HL-60 (cell line): Measurements from ENCODE around the gene SLC17A9.

ENCODE experiments used
- DNase-seq, 2 experiments: peaks; one replicate each; pipeline ENCODE4 v3.0.0-alpha.2; 2010 to 2020; ENCODE audit warnings: low read depth in 1 of 2, low spot score in 1 of 2
- H3K27ac ChIP-seq: fragments of 250-450 bp; sonication (Bioruptor Pico); replicated peaks from 2 replicates; pipeline ENCODE4 v1.5.1; 2020; ENCODE audit warnings: mild to moderate bottlenecking, moderate library complexity
- H3K27me3 ChIP-seq: fragments of 250-450 bp; sonication (Bioruptor Pico); 2 replicates; pipeline ENCODE4 v1.5.1; 2021; ENCODE audit warnings: mild to moderate bottlenecking, moderate library complexity; ENCODE audit not compliant: insufficient read depth, poor library complexity, severe bottlenecking
- H3K4me3 ChIP-seq: replicated peaks from 2 replicates; pipeline ENCODE4 v1.5.1; 2011; ENCODE audit warnings: mild to moderate bottlenecking, control low read depth, low read length; ENCODE audit not compliant: insufficient read depth
- CTCF ChIP-seq: IDR thresholded peaks from one replicate; pipeline ENCODE4 v1.5.1; 2011; ENCODE audit warnings: low read length, control low read depth, inconsistent platforms; ENCODE audit not compliant: insufficient read depth
- GABPA ChIP-seq: IDR thresholded peaks from 2 replicates; pipeline ENCODE4 v1.6.1; 2012; ENCODE audit warnings: low read depth
- POLR2AphosphoS5 ChIP-seq: IDR thresholded peaks from 2 replicates; pipeline ENCODE4 v1.6.1; 2012; ENCODE audit warnings: low read depth
- REST ChIP-seq: IDR thresholded peaks from 2 replicates; pipeline ENCODE4 v1.6.1; 2012; ENCODE audit warnings: low read depth; ENCODE audit not compliant: insufficient replicate concordance
- SPI1 ChIP-seq: IDR thresholded peaks from 2 replicates; pipeline ENCODE4 v1.6.1; 2012; ENCODE audit warnings: low read depth, mild to moderate bottlenecking, borderline replicate concordance

Gene SLC17A9

GRCh38 chr20:62997417-62998035 lies 45.0 kb downstream of the SLC17A9 start:
- peaks cover 15% of the 10 kb centered on the region for H3K27me3 ChIP-seq
- DNase-seq: peak in 1 of 2 experiments; percentile 25
- TF ChIP-seq CTCF (no peak), SPI1 (peak; percentile 11; the same call in 1 of the 2 replicates), POLR2AphosphoS5 (no peak), GABPA (no peak), REST (no peak)
- no peak overlapping the region for H3K27ac ChIP-seq
- H3K4me3 ChIP-seq: no peak overlapping the region

- Histone ChIP-seq H3K4me3 (no peak overlapping the region), H3K27me3 (peaks cover 24% of the 10 kb centered on the region)
- no peak for DNase-seq
Observed at GRCh38 chr20:62998449-62998848, 45.9 kb downstream of the SLC17A9 start.

More at GRCh38 chr20:62998449-62998848, 45.9 kb downstream of the SLC17A9 start:
- no peak for TF ChIP-seq CTCF
- no peak for TF ChIP-seq GABPA
- TF ChIP-seq SPI1: no peak
- TF ChIP-seq POLR2AphosphoS5: no peak
- no peak for TF ChIP-seq REST
- no peak overlapping the region for H3K27ac ChIP-seq
